Calu3 (cell line): Measurements from ENCODE around the gene ARMC2. TPM values are rescaled to one million over a fixed set of nuclear protein-coding genes. Genes with fewer than 3 reads are reported as not detected.

ENCODE experiments used
- BruUV-seq: library from RNA; stranded (reverse); fragments of 400-500 nt; replicated peaks from 2 replicates; lab custom pipeline; 2021; lab: Mats Ljungman, UMichigan
- CTCF ChIA-PET: fragments of 300-600 bp; sonication (Branson Sonifier 250); formaldehyde crosslinking; loops from one replicate; lab custom pipeline; 2022; ENCODE audit warnings: antibody characterized with exemption; lab: Charles Lee
- DNase-seq: peaks from one replicate; pipeline ENCODE4 v3.0.0; 2022
- H3K27ac Mint-ChIP-seq: one replicate; pipeline ENCODE4 v1.8.0; 2022; ENCODE audit warnings: mixed read lengths; ENCODE audit not compliant: unreplicated experiment
- H3K27me3 Mint-ChIP-seq: one replicate; pipeline ENCODE4 v1.8.0; 2022; ENCODE audit warnings: mixed read lengths; ENCODE audit not compliant: unreplicated experiment
- H3K36me3 Mint-ChIP-seq: one replicate; pipeline ENCODE4 v1.8.0; 2022; ENCODE audit warnings: mild to moderate bottlenecking, moderate library complexity, mixed read lengths; ENCODE audit not compliant: insufficient read depth, unreplicated experiment
- H3K4me1 Mint-ChIP-seq: one replicate; pipeline ENCODE4 v1.8.0; 2022; ENCODE audit warnings: mild to moderate bottlenecking, low read depth, mixed read lengths; ENCODE audit not compliant: unreplicated experiment
- H3K4me3 Mint-ChIP-seq: one replicate; pipeline ENCODE4 v1.8.0; 2022; ENCODE audit warnings: mild to moderate bottlenecking, low read depth, moderate library complexity, mixed read lengths; ENCODE audit not compliant: unreplicated experiment
- H3K9me3 Mint-ChIP-seq: one replicate; pipeline ENCODE4 v1.8.0; 2022; ENCODE audit warnings: low read depth, mixed read lengths; ENCODE audit not compliant: unreplicated experiment
- CTCF ChIP-seq: fragments of 200-600 bp; IDR thresholded peaks from one replicate; pipeline ENCODE4 v1.8.0; 2022; ENCODE audit warnings: antibody characterized with exemption; ENCODE audit not compliant: unreplicated experiment
- intact Hi-C: fragments of 100-400 bp; cut with micrococcal nuclease; formaldehyde crosslinking; loops from one replicate; pipeline ENCODE4 v1.10.0; 2022; ENCODE audit not compliant: unreplicated experiment
- total RNA-seq: library from RNA; stranded (reverse); gene quantifications from 2 replicates; pipeline ENCODE4 v1.2.3, GENCODE V29; 2022

Gene ARMC2
- total RNA-seq, 1 experiment from 2014 or later = 7.1 TPM

DNA sequence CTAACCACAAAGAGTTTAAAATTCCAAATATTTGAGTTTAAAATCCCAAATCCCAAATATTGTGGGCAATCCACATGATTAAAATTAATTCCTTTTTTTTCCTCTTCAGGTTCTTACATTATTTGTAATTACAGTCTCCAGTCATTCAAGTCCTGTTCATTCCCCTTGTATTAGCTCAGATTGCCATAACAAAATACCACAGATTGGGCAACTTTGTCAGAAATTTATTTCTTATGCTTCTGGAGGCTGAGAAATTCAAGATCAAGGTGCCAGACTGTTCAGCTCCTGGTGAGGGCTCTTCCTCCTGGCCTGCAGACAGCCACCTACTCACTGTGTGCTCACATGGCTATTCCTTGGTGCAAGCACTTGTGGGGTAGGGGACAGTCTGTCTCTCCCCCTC lies 105.5 kb downstream of the ARMC2 start:
- Mint-ChIP-seq H3K27ac (no peak overlapping the region), H3K4me3 (no peak overlapping the region), H3K4me1 (no peaks in the 10 kb centered on the region), H3K9me3 (no peaks in the 10 kb centered on the region), H3K36me3 (no peaks in the 10 kb centered on the region), H3K27me3 (no peaks in the 10 kb centered on the region)
- no TSS peak for BruUV-seq
- no peak for TF ChIP-seq CTCF
- no peak for DNase-seq
- intact Hi-C loops = no loop called here
- CTCF ChIA-PET = no interaction called here

GRCh38 chr6:108955329-108955949 lies 107.2 kb downstream of the ARMC2 start:
- CTCF ChIA-PET = interaction anchor here (1.5 kb wide), 1 partner anchor 10 kb away, joined by 3 read pairs; no protein-coding TSS in a partner anchor
- intact Hi-C loops = no loop called here
- no peak overlapping the region for H3K27ac Mint-ChIP-seq
- H3K4me1 Mint-ChIP-seq = no peaks in the 10 kb centered on the region
- no peak overlapping the region for H3K4me3 Mint-ChIP-seq
- no TSS peak for BruUV-seq
- no peaks in the 10 kb centered on the region for H3K27me3 Mint-ChIP-seq
- no peak for DNase-seq
- H3K9me3 Mint-ChIP-seq = no peaks in the 10 kb centered on the region
- no peaks in the 10 kb centered on the region for H3K36me3 Mint-ChIP-seq
- TF ChIP-seq CTCF = no peak

DNA sequence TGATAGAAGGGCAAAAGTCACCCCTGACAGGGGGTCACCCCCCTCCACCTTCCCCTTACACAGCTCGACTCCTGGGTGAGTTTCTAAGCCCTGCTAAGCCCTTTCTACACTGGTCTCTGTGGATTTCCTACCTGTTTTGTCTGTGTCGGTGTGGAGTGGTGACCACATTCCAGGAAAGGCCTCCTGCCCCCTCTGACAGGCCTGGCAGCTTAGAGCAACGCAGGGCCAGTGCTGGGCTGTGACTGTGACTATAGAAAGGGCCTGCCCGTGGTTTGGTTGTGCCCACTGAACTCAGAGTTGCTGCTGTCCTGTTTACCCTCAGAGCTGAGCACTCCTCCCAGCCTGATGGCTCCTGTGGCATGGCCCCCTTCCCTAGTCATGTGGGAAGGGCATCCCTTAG lies 109.0 kb downstream of the ARMC2 start:
- DNase-seq = no peak
- no peaks in the 10 kb centered on the region for H3K36me3 Mint-ChIP-seq
- no peaks in the 10 kb centered on the region for H3K4me1 Mint-ChIP-seq
- BruUV-seq = no TSS peak
- no peaks in the 10 kb centered on the region for H3K9me3 Mint-ChIP-seq
- intact Hi-C loops = no loop called here
- no peak for TF ChIP-seq CTCF
- H3K27me3 Mint-ChIP-seq = no peaks in the 10 kb centered on the region
- no peak overlapping the region for H3K27ac Mint-ChIP-seq
- CTCF ChIA-PET = no interaction called here
- H3K4me3 Mint-ChIP-seq = no peak overlapping the region

DNA sequence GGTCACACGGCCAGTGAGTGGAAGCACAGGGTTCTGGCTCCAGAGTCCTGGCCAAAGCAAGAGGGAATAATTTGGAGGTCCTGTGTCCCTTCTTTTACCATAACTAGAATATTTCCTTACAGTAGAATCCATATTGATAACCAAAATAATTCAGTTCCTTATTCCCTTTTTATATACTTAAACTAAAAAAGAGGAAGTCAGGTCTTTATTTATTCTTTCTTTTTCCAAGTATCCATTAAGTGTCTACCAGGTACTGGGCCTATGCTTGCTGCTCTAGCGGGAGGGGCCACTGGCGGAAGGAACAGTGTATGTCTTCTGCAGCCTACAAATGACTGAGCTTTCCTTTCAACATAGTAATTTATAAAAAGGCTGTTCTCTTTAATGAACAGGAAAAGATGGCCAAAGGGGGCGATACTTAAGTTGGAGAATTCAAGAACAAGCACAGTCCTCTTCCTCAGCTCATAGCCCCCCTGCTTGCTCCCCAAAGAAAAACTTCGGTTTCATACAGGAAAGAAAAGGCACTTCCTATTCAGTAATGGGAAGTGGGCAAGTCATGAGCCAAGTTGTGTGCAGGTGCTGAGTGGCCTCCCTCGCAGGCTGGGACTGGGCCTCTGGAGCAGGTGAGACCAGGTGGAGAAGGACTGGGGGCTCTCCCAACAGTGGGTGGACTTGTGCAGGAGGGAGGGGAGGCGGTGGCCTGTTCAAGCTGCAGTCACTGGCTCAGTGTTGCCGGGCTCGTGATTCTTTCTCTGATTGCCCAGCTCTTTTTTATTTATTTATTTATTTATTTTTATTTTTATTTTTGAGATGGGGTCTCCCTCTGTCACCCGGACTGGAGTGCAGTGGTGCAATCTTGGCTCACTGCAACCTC lies 110.9 kb downstream of the ARMC2 start:
- Mint-ChIP-seq H3K4me3 (no peak overlapping the region), H3K4me1 (no peaks in the 10 kb centered on the region), H3K36me3 (no peaks in the 10 kb centered on the region), H3K27me3 (no peaks in the 10 kb centered on the region), H3K27ac (no peak overlapping the region), H3K9me3 (no peaks in the 10 kb centered on the region)
- CTCF ChIA-PET = no interaction called here
- no TSS peak for BruUV-seq
- intact Hi-C loops = no loop called here
- no peak for DNase-seq
- TF ChIP-seq CTCF = no peak
